Measurements from ENCODE around the gene PARP9. TPM values are rescaled to one million over a fixed set of nuclear protein-coding genes. Genes with fewer than 3 reads are reported as not detected.

PARP9 gene
- total and polyA plus RNA-seq, 2 of the 13 experiments (the other 11 are each of a cell fraction or from before 2014, with no cell fraction given): 6.5 to 10.6 TPM

DNA sequence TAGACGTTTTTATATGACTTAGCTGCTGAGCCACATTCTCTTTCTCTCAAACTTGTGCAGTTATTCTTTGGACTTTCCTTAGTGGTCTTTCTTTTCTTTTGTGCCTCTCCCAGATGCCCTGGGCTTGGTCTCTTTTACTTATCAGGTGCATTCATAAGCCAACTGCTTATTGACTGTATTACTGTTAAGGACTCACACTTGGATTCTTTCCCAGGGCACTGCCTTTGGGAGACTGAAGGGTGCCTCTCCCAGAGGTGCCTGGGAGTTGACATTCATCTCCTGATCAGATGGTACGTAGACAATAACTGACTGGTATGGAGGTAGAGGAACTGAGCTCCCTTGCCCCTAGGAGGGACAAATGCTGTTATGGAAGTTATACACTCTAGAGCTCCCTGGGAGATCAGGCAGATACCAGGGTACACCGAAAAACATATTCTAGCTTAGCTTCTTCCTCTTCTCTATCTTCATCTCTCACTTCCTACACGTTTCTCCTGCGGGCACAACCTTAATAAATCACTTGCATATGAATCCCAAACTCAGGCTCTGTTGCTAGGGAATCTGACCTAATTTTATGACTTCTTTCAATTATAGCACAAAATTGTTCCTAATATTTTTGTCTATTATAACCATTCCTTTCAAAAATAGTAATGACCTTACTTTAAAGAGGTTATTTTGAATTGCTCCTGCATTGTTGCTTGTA, 38.1 kb upstream of the PARP9 start (continued):
- TF ChIP-seq, protein P1, sequence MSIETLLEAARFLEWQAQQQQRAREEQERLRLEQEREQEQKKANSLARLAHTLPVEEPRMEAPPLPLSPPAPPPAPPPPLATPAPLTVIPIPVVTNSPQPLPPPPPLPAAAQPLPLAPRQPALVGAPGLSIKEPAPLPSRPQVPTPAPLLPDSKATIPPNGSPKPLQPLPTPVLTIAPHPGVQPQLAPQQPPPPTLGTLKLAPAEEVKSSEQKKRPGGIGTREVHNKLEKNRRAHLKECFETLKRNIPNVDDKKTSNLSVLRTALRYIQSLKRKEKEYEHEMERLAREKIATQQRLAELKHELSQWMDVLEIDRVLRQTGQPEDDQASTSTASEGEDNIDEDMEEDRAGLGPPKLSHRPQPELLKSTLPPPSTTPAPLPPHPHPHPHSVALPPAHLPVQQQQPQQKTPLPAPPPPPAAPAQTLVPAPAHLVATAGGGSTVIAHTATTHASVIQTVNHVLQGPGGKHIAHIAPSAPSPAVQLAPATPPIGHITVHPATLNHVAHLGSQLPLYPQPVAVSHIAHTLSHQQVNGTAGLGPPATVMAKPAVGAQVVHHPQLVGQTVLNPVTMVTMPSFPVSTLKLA (IDR thresholded peaks at IDR 0.05): no peak

DNA sequence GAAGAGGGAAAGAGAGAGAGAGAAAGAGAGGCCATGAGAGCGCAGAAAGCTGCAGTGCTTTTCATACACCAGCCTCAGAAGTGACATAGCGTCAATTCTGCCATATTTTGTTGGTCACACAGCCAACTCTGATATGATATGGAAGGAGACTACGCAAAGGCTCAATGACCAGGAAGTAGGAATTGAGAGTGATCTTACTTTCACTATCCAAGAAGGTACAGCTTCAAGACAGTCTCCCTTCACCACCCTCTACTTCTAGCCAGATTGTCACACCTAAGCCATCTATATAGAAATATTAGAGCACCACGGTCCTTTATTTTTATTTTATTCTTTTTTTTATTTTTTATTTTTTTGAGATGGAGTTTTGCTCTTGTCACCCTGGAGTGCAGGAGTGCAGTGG, 34.5 kb upstream of the PARP9 start:
- TF ChIP-seq NFIC (IDR thresholded peaks at IDR 0.05; ENCODE audit: low read length) (no peak), ZNF367 (CRISPR knock-in tag; IDR thresholded peaks at IDR 0.05; ENCODE audit: borderline replicate concordance) (no peak), ZNF841 (CRISPR knock-in tag; IDR thresholded peaks at IDR 0.05; ENCODE audit: borderline replicate concordance) (no peak), IKZF4 (CRISPR knock-in tag; IDR thresholded peaks at IDR 0.05; ENCODE audit: borderline replicate concordance, low read depth, not compliant biosample characterization) (no peak), FOSL1 (CRISPR knock-in tag; IDR thresholded peaks at IDR 0.05; ENCODE audit: borderline replicate concordance) (no peak), KMT2A (CRISPR knock-in tag; IDR thresholded peaks at IDR 0.05) (no peak), ZFP37 (CRISPR knock-in tag; IDR thresholded peaks at IDR 0.05; ENCODE audit: borderline replicate concordance) (no peak), IKZF1 (IDR thresholded peaks at IDR 0.05) (no peak)
- TF ChIP-seq, protein P2, sequence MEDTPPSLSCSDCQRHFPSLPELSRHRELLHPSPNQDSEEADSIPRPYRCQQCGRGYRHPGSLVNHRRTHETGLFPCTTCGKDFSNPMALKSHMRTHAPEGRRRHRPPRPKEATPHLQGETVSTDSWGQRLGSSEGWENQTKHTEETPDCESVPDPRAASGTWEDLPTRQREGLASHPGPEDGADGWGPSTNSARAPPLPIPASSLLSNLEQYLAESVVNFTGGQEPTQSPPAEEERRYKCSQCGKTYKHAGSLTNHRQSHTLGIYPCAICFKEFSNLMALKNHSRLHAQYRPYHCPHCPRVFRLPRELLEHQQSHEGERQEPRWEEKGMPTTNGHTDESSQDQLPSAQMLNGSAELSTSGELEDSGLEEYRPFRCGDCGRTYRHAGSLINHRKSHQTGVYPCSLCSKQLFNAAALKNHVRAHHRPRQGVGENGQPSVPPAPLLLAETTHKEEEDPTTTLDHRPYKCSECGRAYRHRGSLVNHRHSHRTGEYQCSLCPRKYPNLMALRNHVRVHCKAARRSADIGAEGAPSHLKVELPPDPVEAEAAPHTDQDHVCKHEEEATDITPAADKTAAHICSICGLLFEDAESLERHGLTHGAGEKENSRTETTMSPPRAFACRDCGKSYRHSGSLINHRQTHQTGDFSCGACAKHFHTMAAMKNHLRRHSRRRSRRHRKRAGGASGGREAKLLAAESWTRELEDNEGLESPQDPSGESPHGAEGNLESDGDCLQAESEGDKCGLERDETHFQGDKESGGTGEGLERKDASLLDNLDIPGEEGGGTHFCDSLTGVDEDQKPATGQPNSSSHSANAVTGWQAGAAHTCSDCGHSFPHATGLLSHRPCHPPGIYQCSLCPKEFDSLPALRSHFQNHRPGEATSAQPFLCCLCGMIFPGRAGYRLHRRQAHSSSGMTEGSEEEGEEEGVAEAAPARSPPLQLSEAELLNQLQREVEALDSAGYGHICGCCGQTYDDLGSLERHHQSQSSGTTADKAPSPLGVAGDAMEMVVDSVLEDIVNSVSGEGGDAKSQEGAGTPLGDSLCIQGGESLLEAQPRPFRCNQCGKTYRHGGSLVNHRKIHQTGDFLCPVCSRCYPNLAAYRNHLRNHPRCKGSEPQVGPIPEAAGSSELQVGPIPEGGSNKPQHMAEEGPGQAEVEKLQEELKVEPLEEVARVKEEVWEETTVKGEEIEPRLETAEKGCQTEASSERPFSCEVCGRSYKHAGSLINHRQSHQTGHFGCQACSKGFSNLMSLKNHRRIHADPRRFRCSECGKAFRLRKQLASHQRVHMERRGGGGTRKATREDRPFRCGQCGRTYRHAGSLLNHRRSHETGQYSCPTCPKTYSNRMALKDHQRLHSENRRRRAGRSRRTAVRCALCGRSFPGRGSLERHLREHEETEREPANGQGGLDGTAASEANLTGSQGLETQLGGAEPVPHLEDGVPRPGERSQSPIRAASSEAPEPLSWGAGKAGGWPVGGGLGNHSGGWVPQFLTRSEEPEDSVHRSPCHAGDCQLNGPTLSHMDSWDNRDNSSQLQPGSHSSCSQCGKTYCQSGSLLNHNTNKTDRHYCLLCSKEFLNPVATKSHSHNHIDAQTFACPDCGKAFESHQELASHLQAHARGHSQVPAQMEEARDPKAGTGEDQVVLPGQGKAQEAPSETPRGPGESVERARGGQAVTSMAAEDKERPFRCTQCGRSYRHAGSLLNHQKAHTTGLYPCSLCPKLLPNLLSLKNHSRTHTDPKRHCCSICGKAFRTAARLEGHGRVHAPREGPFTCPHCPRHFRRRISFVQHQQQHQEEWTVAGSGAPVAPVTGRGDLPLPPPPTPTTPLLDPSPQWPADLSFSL (CRISPR knock-in tag; IDR thresholded peaks at IDR 0.05): no peak
- no peak for ATAC-seq
- CTCF ChIA-PET (ENCODE audit: low intra/inter-chr PET ratio, low total read pairs): no interaction called here
- no TSS peak for BruUV-seq (replicated peaks)
- POLR2A ChIA-PET: no interaction called here
- in situ Hi-C loops (cut with HindIII; ENCODE audit: extremely low pct_ligation_motif_present, low pct_unique_long_range_greater_than_20kb) (no loop called here), intact Hi-C loops (cut with micrococcal nuclease; ENCODE audit: unreplicated experiment) (no loop called here)
- H3K9ac ChIP-seq (ENCODE audit: insufficient read depth, low read depth, low read length): no peak overlapping the region
- H3K27me3 ChIP-seq (ENCODE audit: control insufficient read depth in 1 of 2, insufficient read depth in 2 of 2, low read length in 2 of 2): no peaks in the 10 kb centered on the region
- no peaks in the 10 kb centered on the region for H3K79me2 ChIP-seq (ENCODE audit: insufficient read depth, low read length)
- H4K20me1 ChIP-seq (ENCODE audit: insufficient read depth, low read length): no peaks in the 10 kb centered on the region
- H3K4me1 ChIP-seq (ENCODE audit: insufficient read depth, low read length): no peaks in the 10 kb centered on the region
- no peak overlapping the region for H3K4me3 ChIP-seq (replicated peaks in 1 of 3; ENCODE audit: insufficient read depth in 1 of 3, low read depth in 2 of 3, low read length in 3 of 3)
- no peak for DNase-seq (ENCODE audit: low spot score)
- H3K9me3 ChIP-seq (ENCODE audit: low read length): no peaks in the 10 kb centered on the region
- no peak overlapping the region for H3K27ac ChIP-seq (ENCODE audit: extremely low read length, insufficient read depth, low read length)
- H3K36me3 ChIP-seq (replicated peaks in 1 of 2; ENCODE audit: control insufficient read depth in 1 of 2, insufficient read depth in 2 of 2, low read length in 2 of 2): no peaks in the 10 kb centered on the region
- no peak overlapping the region for H3K4me2 ChIP-seq (ENCODE audit: low read depth, low read length)
- 55% methylated on average over 4 of the region's 4 CpGs for WGBS (ENCODE audit: low lambda C conversion rate)
- FAIRE-seq: no peak
- H2AFZ ChIP-seq (ENCODE audit: low read length): no peak overlapping the region
